Measurements from ENCODE around the gene SHOX.
"Not testable (repeated sequence)": the region's sequence is repeated elsewhere in the genome, so short reads cannot be mapped to it uniquely, and the experiment has no call there.

The SHOX gene

GRCh38 chrX:630612-631496 is at the start of gene SHOX:
Gene SHOX, plus strand, starts transcription at chrX:630791. Its CDS starts 107 bp downstream, at chrX:630898.
- DNase-seq (ENCODE audit: low read depth): no peak

- DNase-seq (ENCODE audit: low read depth): no peak
Measured at GRCh38 chrX:581066-581465, 49.5 kb upstream of the SHOX start.

- no peak for DNase-seq (ENCODE audit: low read depth)
Measured at GRCh38 chrX:581720-582298, 48.8 kb upstream of the SHOX start.

- no peak for DNase-seq (ENCODE audit: low read depth)
Measured at GRCh38 chrX:584572-584971, 46.0 kb upstream of the SHOX start.

GRCh38 chrX:585115-585808 is 45.3 kb upstream of the SHOX start:
- no peak for DNase-seq (ENCODE audit: low read depth)

GRCh38 chrX:586351-586750 is 44.2 kb upstream of the SHOX start:
- DNase-seq (ENCODE audit: low read depth): no peak

- DNase-seq (ENCODE audit: low read depth): not testable (repeated sequence)
Measured at GRCh38 chrX:589261-589660, 41.3 kb upstream of the SHOX start.

- DNase-seq (ENCODE audit: low read depth): no peak
Measured at GRCh38 chrX:590693-591404, 39.7 kb upstream of the SHOX start.

- DNase-seq (ENCODE audit: low read depth): no peak
Measured at GRCh38 chrX:599837-600715, 30.5 kb upstream of the SHOX start.

GRCh38 chrX:603029-603428 is 27.6 kb upstream of the SHOX start:
- not testable (repeated sequence) for DNase-seq (ENCODE audit: low read depth)

- DNase-seq (ENCODE audit: low read depth): not testable (repeated sequence)
Measured at GRCh38 chrX:604616-605015, 26.0 kb upstream of the SHOX start.

GRCh38 chrX:608088-608487 is 22.5 kb upstream of the SHOX start:
- not testable (repeated sequence) for DNase-seq (ENCODE audit: low read depth)

GRCh38 chrX:614136-614535 is 16.5 kb upstream of the SHOX start:
- DNase-seq (ENCODE audit: low read depth): no peak

- no peak for DNase-seq (ENCODE audit: low read depth)
Measured at GRCh38 chrX:617401-617800, 13.2 kb upstream of the SHOX start.

- DNase-seq (ENCODE audit: low read depth): no peak
Measured at GRCh38 chrX:617891-618290, 12.7 kb upstream of the SHOX start.

GRCh38 chrX:618304-618703 is 12.3 kb upstream of the SHOX start:
- DNase-seq (ENCODE audit: low read depth): not testable (repeated sequence)

GRCh38 chrX:618761-619450 is 11.7 kb upstream of the SHOX start:
- DNase-seq (ENCODE audit: low read depth): no peak

- DNase-seq (ENCODE audit: low read depth): no peak
Measured at GRCh38 chrX:619451-619811, 11.2 kb upstream of the SHOX start.

GRCh38 chrX:619812-620531 is 10.6 kb upstream of the SHOX start:
- no peak for DNase-seq (ENCODE audit: low read depth)
